Type B pancreatic cell (in vitro differentiated cells): ENCODE results near the gene ABLIM1. TPM values are rescaled to one million over a fixed set of nuclear protein-coding genes. Genes with fewer than 3 reads are reported as not detected.
A peak's percentile ranks its signal among the peaks of the same experiment; 100 is the strongest.

Source experiments
- DNase-seq: peaks from one replicate; pipeline ENCODE4 v3.0.0; 2021; ENCODE audit warnings: mixed read lengths; ENCODE audit not compliant: unreplicated experiment; ENCODE audit errors: extremely low spot score
- H3K27ac Mint-ChIP-seq: 2 replicates; pipeline ENCODE4 v1.8.0; 2021; ENCODE audit warnings: mild to moderate bottlenecking, mixed read lengths
- H3K27me3 Mint-ChIP-seq: 2 replicates; pipeline ENCODE4 v1.8.0; 2021; ENCODE audit warnings: mixed read lengths
- H3K36me3 Mint-ChIP-seq: 2 replicates; pipeline ENCODE4 v1.8.0; 2021; ENCODE audit warnings: mixed read lengths
- H3K4me1 Mint-ChIP-seq: one replicate; pipeline ENCODE4 v1.8.0; 2021; ENCODE audit warnings: mixed read lengths; ENCODE audit not compliant: unreplicated experiment
- H3K4me3 Mint-ChIP-seq: 2 replicates; pipeline ENCODE4 v1.8.0; 2021; ENCODE audit warnings: mild to moderate bottlenecking, mixed read lengths
- H3K9me3 Mint-ChIP-seq: 2 replicates; pipeline ENCODE4 v1.8.0; 2021; ENCODE audit warnings: mixed read lengths
- CTCF ChIP-seq: fragments of 200-600 bp; sonication (generic); conservative IDR thresholded peaks from 2 replicates; pipeline ENCODE4 v1.5.0; 2021; ENCODE audit warnings: antibody characterized with exemption, mild to moderate bottlenecking
- total RNA-seq: library from RNA; stranded (reverse); gene quantifications from 2 replicates; pipeline ENCODE4 v1.2.1, GENCODE V29; 2021; ENCODE audit warnings: low replicate concordance

The ABLIM1 gene
- total RNA-seq, 1 donor from 2014 or later: 77.7 TPM

- Mint-ChIP-seq H3K36me3 (no peaks in the 10 kb centered on the region), H3K9me3 (no peaks in the 10 kb centered on the region), H3K27ac (no peak overlapping the region), H3K27me3 (peaks cover 12% of the 10 kb centered on the region), H3K4me1 (no peaks in the 10 kb centered on the region), H3K4me3 (no peak overlapping the region)
- TF ChIP-seq CTCF: peak; percentile 17
- DNase-seq: no peak
These were observed 270.3 kb downstream of the ABLIM1 start for GRCh38 chr10:114387784-114388183.

- Mint-ChIP-seq H3K4me3 (no peak overlapping the region), H3K27me3 (peaks cover 18% of the 10 kb centered on the region), H3K4me1 (no peaks in the 10 kb centered on the region), H3K9me3 (no peaks in the 10 kb centered on the region), H3K36me3 (no peaks in the 10 kb centered on the region), H3K27ac (no peak overlapping the region)
- DNase-seq: no peak
- TF ChIP-seq CTCF: no peak
These were observed 271.6 kb downstream of the ABLIM1 start for GRCh38 chr10:114386452-114386851.

GRCh38 chr10:114385557-114385956, 272.5 kb downstream of the ABLIM1 start:
- no peak overlapping the region for H3K4me3 Mint-ChIP-seq
- no peaks in the 10 kb centered on the region for H3K4me1 Mint-ChIP-seq
- TF ChIP-seq CTCF: no peak
- H3K36me3 Mint-ChIP-seq: no peaks in the 10 kb centered on the region
- peaks cover 18% of the 10 kb centered on the region for H3K27me3 Mint-ChIP-seq
- H3K27ac Mint-ChIP-seq: no peak overlapping the region
- DNase-seq: no peak
- H3K9me3 Mint-ChIP-seq: no peaks in the 10 kb centered on the region

- H3K27me3 Mint-ChIP-seq: peaks cover 18% of the 10 kb centered on the region
- H3K27ac Mint-ChIP-seq: no peak overlapping the region
These were observed 273.5 kb downstream of the ABLIM1 start for GRCh38 chr10:114384601-114385000.

GRCh38 chr10:114384181-114384580, 273.9 kb downstream of the ABLIM1 start:
- DNase-seq: no peak
- Mint-ChIP-seq H3K9me3 (no peaks in the 10 kb centered on the region), H3K27me3 (peaks cover 18% of the 10 kb centered on the region), H3K4me1 (no peaks in the 10 kb centered on the region), H3K27ac (no peak overlapping the region), H3K4me3 (no peak overlapping the region), H3K36me3 (no peaks in the 10 kb centered on the region)
- no peak for TF ChIP-seq CTCF

More at GRCh38 chr10:114384601-114385000, 273.5 kb downstream of the ABLIM1 start:
- Mint-ChIP-seq H3K4me3 (no peak overlapping the region), H3K36me3 (no peaks in the 10 kb centered on the region), H3K4me1 (no peaks in the 10 kb centered on the region), H3K9me3 (no peaks in the 10 kb centered on the region)
- no peak for TF ChIP-seq CTCF
- no peak for DNase-seq

Other genes starting within 250 kb of the ABLIM1 start
- gene FHIP2A, start 163.5 kb upstream of the ABLIM1 start, total RNA-seq: 24.4 and 25.0 TPM in 2 replicates